ENCODE data around the gene DUSP3.

- TF ChIP-seq CTCF (IDR thresholded peaks at IDR 0.05) (no peak), ZFX (IDR thresholded peaks at IDR 0.05; ENCODE audit: borderline replicate concordance) (no peak)
These were observed 37.9 kb upstream of the DUSP3 start for GRCh38 chr17:43816336-43817320.

Data from 22Rv1 (cell line).